Sigmoid colon (tissue), 4 donors: Measurements from ENCODE around the gene ZFPM1.

ENCODE experiments used
- CTCF ChIP-seq, 4 experiments: fragments of 450-650 bp in 3 of 4; fragments of 200-600 bp in 1 of 4; IDR thresholded peaks; one replicate each; pipeline ENCODE4 v1.5.1; 2016 to 2019; ENCODE audit warnings: antibody characterized with exemption in 4 of 4, mild to moderate bottlenecking in 3 of 4, moderate library complexity in 2 of 4
- POLR2AphosphoS5 ChIP-seq, 4 donors: sonication (generic); formaldehyde crosslinking; IDR thresholded peaks; one replicate each; pipeline ENCODE4 v1.6.1; 2017; ENCODE audit warnings: antibody characterized with exemption in 4 of 4

- no peak for TF ChIP-seq POLR2AphosphoS5 (IDR thresholded peaks at IDR 0.05)
- TF ChIP-seq CTCF (IDR thresholded peaks at IDR 0.05) = no peak
Observed at GRCh38 chr16:88509749-88510069, 56.6 kb downstream of the ZFPM1 start.
